ACC112 (cell line): ENCODE results near the gene YTHDF1.
"Not testable (repeated sequence)": the region's sequence is repeated elsewhere in the genome, so short reads cannot be mapped to it uniquely, and the experiment has no call there.

Experiments used
- H2AFZ ChIP-seq: fragments of 200-600 bp; sonication (generic); one replicate; pipeline ENCODE4 v1.6.0; 2017; ENCODE audit warnings: antibody characterized with exemption, low read length; ENCODE audit not compliant: unreplicated experiment
- H3K27ac ChIP-seq: fragments of 200-600 bp; sonication (generic); 2 replicates; pipeline ENCODE4 v1.5.1; 2014; ENCODE audit warnings: low read depth, mild to moderate bottlenecking, antibody characterized with exemption, low read length, moderate library complexity
- H3K27me3 ChIP-seq: fragments of 200-600 bp; sonication (generic); 2 replicates; pipeline ENCODE4 v1.6.1; 2014; ENCODE audit warnings: mild to moderate bottlenecking, antibody characterized with exemption, low read length, moderate library complexity, mixed read lengths; ENCODE audit not compliant: insufficient read depth
- H3K36me3 ChIP-seq: fragments of 200-600 bp; sonication (generic); 2 replicates; pipeline ENCODE4 v1.6.1; 2016; ENCODE audit warnings: mild to moderate bottlenecking, antibody characterized with exemption, low read length, moderate library complexity, mixed read lengths; ENCODE audit not compliant: insufficient read depth
- H3K4me1 ChIP-seq: fragments of 200-600 bp; sonication (generic); one replicate; pipeline ENCODE4 v1.6.1; 2016; ENCODE audit warnings: low read length, mixed read lengths; ENCODE audit not compliant: insufficient read depth, unreplicated experiment, control insufficient read depth
- H3K4me3 ChIP-seq: fragments of 200-600 bp; sonication (generic); 2 replicates; pipeline ENCODE4 v1.5.1; 2014; ENCODE audit warnings: mild to moderate bottlenecking, low read depth, low read length
- H3K79me2 ChIP-seq: fragments of 200-600 bp; sonication (generic); one replicate; pipeline ENCODE4 v1.6.0; 2016; ENCODE audit warnings: low read length; ENCODE audit not compliant: control insufficient read depth, unreplicated experiment, insufficient read depth

The YTHDF1 gene

GRCh38 chr20:63226042-63226943, 10.4 kb upstream of the YTHDF1 start:
- no peaks in the 10 kb centered on the region for H3K27me3 ChIP-seq
- peaks cover 8% of the 10 kb centered on the region for H3K4me1 ChIP-seq
- H3K27ac ChIP-seq, result no peak overlapping the region
- H3K4me3 ChIP-seq, result no peak overlapping the region
- no peaks in the 10 kb centered on the region for H3K79me2 ChIP-seq
- H3K36me3 ChIP-seq, result no peaks in the 10 kb centered on the region
- H2AFZ ChIP-seq, result no peak overlapping the region

- H3K27me3 ChIP-seq, result no peaks in the 10 kb centered on the region
- H3K27ac ChIP-seq, result no peak overlapping the region
- H3K4me3 ChIP-seq, result no peak overlapping the region
- H3K36me3 ChIP-seq, result no peaks in the 10 kb centered on the region
- H3K4me1 ChIP-seq, result peaks cover 4% of the 10 kb centered on the region
- H3K79me2 ChIP-seq, result no peaks in the 10 kb centered on the region
- no peak overlapping the region for H2AFZ ChIP-seq
These were observed 9.1 kb upstream of the YTHDF1 start for GRCh38 chr20:63225082-63225454.

GRCh38 chr20:63224412-63225081, 8.6 kb upstream of the YTHDF1 start:
- Histone ChIP-seq H3K27me3 (no peaks in the 10 kb centered on the region), H2AFZ (no peak overlapping the region), H3K36me3 (no peaks in the 10 kb centered on the region), H3K4me3 (no peak overlapping the region), H3K27ac (no peak overlapping the region), H3K4me1 (peaks cover 4% of the 10 kb centered on the region), H3K79me2 (no peaks in the 10 kb centered on the region)

DNA sequence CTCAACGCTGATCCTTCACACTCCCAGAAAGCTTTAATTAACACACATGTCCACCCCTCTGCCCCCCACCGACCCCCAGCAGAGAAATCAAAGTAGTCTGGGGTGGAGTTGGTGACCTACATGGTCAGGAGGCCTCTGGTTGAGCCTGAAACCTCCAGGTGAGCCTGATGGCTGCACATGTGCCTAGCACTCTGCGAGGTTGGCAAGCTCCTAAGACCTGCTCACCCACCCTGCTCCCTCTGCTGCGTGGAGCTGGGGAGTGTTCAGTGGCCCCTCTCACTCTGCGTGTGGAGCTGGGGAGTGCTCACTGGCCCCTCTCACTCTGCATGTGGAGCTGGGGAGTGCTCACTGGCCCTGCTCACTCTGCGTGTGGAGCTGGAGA, 7.9 kb upstream of the YTHDF1 start:
- no peaks in the 10 kb centered on the region for H3K36me3 ChIP-seq
- H2AFZ ChIP-seq, result no peak overlapping the region
- H3K4me3 ChIP-seq, result no peak overlapping the region
- no peaks in the 10 kb centered on the region for H3K79me2 ChIP-seq
- no peaks in the 10 kb centered on the region for H3K27me3 ChIP-seq
- H3K4me1 ChIP-seq, result peaks cover 4% of the 10 kb centered on the region
- no peak overlapping the region for H3K27ac ChIP-seq

DNA sequence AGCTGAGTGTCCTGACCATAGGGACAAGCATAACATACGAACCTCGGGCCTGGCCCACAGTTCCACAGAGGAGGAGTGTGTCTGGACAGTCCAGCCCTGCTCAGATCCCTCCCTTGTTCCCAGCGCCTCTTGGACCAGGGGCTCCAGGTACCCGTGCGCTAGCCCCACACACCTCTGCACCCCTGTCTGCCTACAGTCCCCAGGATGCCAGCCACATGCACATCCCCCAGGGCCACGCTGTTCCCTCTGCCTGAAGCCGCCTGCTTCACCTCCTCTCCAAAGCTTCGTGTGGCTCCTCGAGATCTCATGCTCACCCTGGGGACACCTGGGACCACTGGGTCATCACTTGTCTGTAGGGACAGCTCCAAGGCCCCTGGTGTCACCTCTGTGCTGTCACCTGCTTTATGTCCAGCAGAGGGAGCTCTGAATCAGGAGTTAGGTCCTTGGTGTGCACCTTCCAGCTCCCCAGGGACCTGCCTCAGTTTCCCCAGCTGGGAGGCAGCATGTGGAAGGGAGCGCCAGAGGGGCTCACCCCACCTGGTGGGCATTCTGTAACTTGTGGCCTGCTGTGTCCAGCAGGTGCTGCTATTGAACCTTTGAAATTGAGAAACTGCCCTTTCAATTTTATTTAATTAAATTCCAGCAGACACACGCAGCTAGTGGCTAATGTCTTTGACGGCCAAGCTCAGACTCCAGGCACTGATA, 7.3 kb upstream of the YTHDF1 start:
- Histone ChIP-seq H3K4me1 (peaks cover 4% of the 10 kb centered on the region), H2AFZ (no peak overlapping the region), H3K27ac (no peak overlapping the region), H3K36me3 (no peaks in the 10 kb centered on the region), H3K79me2 (no peaks in the 10 kb centered on the region), H3K27me3 (no peaks in the 10 kb centered on the region), H3K4me3 (no peak overlapping the region)

DNA sequence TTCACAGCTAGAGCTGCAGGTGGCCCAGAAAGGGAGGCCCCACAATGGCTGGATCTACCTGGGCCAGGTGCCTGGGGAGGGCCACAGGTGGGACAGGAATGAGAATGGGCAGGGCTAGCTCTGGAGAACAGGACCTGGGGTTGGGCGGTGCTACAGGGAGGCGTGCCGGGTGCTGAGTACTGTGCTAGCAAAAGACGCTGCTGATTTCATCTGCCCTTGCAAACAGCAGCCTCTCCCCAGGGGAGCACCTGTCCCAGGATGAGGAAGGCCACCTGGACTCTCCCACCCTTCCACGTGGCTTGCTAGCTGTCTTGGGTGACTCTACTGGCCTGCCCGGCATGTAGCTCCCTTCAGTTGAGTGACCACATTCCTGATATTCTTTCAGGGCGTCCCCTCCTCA, 6.6 kb upstream of the YTHDF1 start:
- H3K27me3 ChIP-seq, result no peaks in the 10 kb centered on the region
- H3K4me1 ChIP-seq, result peaks cover 4% of the 10 kb centered on the region
- H3K79me2 ChIP-seq, result no peaks in the 10 kb centered on the region
- no peak overlapping the region for H2AFZ ChIP-seq
- no peak overlapping the region for H3K4me3 ChIP-seq
- no peak overlapping the region for H3K27ac ChIP-seq
- H3K36me3 ChIP-seq, result no peaks in the 10 kb centered on the region

DNA sequence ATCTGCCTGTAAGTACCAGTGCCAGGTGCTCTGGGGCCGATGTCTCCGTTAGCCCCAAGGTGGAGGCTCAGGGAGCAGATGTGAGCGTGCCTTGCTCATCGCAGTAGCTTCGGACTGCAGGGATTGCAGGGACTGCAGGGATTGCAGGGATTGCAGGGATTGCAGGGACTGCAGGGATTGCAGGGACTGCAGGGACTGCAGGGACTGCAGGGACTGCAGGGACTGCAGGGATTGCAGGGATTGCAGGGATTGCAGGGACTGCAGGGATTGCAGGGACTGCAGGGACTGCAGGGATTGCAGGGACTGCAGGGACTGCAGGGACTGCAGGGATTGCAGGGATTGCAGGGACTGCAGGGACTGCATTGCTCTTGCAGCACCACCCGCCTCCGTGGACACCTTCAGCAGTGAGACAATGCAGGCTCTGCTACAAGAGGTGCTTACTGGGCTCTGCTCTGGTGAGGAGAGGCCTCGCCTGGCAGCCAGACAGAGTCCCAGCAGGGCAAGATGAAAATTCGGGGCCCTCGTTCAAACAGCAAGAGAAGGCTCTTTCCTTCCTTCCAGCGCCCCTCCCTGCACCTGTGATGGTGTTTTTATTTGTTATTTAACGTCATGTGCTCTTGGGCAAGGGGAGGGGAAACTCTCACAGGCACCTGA, 5.6 kb upstream of the YTHDF1 start:
- H3K4me1 ChIP-seq, H3K79me2 ChIP-seq, H3K36me3 ChIP-seq, H3K27ac ChIP-seq, H2AFZ ChIP-seq, H3K4me3 ChIP-seq, H3K27me3 ChIP-seq: not testable (repeated sequence)

DNA sequence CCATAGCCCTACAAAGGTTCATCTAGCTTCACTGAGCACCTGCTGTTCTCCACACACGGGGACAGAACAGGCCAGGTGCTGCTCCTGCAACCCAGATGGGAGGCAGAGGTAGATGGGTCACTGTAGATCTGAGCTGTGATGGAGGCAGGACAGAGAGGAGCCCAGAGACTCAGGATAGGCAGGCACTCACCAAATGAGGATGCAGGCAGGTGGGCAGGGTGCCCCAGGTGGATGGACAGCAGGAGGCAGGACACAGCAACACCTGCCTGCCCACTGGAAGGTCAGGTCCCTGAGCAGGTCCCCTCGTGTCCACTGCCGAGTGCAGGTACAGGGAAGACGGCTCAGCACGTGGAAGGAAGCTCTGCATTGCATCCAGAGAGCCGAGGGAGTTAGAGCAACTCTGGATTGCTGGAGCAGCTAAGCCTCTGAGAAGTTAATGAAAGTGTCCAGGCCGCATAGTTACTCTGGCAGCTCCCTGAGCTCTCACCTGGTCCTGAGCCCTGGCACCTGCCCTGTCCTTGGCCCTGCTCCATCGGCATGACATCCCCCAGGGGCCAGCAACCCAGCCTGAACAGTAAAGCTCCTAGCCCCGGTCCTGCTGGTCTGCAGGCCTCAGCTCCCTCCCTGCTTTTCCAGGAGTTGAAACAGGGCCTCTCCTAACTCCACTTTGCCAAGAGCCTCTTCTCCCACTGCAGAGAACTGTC, 4.9 kb upstream of the YTHDF1 start:
- Histone ChIP-seq H2AFZ (no peak overlapping the region), H3K36me3 (no peaks in the 10 kb centered on the region), H3K27me3 (no peaks in the 10 kb centered on the region), H3K4me3 (no peak overlapping the region), H3K79me2 (no peaks in the 10 kb centered on the region), H3K27ac (no peak overlapping the region), H3K4me1 (peaks cover 8% of the 10 kb centered on the region)

DNA sequence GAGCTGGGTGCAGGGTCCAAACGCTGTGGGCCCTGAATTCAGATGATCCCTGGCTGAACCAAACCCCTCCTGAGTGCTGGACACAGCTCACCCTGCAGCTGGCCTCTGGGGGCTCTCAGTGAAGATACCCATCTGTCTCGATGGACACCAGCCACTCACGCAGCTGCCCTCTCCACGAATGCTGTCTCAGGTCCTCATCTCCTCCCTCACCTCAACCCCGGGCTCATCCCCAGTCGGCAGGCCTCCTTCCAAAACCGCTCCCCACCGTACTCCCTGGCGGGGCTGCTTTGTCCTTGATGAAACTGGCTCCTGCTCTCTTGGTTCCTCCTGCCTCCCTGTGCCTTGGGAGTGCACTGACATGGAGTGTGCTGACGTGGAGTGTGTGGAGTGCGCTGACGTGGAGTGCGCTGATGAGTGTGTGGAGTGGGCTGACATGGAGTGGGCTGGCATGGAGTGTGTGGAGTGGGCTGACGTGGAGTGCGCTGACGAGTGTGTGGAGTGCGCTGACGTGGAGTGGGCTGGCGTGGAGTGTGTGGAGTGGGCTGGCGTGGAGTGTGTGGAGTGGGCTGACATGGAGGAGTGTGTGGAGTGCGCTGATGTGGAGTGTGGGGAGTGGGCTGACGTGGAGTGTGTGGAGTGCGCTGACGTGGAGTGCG, 4.1 kb upstream of the YTHDF1 start:
- Histone ChIP-seq H3K79me2 (peaks cover 8% of the 10 kb centered on the region), H3K27me3 (no peaks in the 10 kb centered on the region), H3K27ac (no peak overlapping the region), H2AFZ (no peak overlapping the region), H3K4me3 (no peak overlapping the region), H3K36me3 (no peaks in the 10 kb centered on the region), H3K4me1 (peaks cover 7% of the 10 kb centered on the region)

DNA sequence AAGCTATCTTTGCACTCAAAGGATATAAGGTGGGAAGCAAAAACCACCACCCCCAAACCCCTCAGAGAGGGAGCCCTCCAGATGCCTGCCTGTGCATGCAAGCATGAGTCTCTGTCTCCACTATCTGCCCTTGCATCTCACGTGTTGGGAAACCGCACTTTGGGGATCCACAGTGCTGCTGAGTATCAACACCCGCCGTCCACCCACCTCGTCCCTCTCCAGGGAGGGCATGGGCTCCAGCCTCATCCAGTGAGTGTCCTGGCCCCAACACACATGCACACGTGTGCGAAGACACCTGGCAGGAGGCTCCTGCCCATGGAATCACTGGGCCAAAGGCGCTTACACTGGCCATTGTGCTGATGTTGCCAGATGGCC, 3.5 kb upstream of the YTHDF1 start:
- peaks cover 10% of the 10 kb centered on the region for H3K4me1 ChIP-seq
- H3K27me3 ChIP-seq, result no peaks in the 10 kb centered on the region
- no peak overlapping the region for H2AFZ ChIP-seq

More for the DNA sequence above, 3.5 kb upstream of the YTHDF1 start:
- Histone ChIP-seq H3K79me2 (peaks cover 14% of the 10 kb centered on the region), H3K27ac (no peak overlapping the region), H3K4me3 (no peak overlapping the region), H3K36me3 (no peaks in the 10 kb centered on the region)
